Lung (tissue), 12 donors: ENCODE data around the gene HNRNPUL1. TPM values are rescaled to one million over a fixed set of nuclear protein-coding genes. Genes with fewer than 3 reads are reported as not detected.

Experiments used
- ATAC-seq: fragments of 200-7000 bp; cut with Tn5 transposase; one replicate; pipeline ENCODE4 v1.9.1; 2020; ENCODE audit warnings: moderate number of reproducible peaks; ENCODE audit not compliant: insufficient read depth, low FRiP score
- DNase-seq, 3 donors: peaks; one replicate each; pipeline ENCODE4 v3.0.0-alpha.2; 2013 to 2017
- H3K27ac ChIP-seq, 2 donors: one replicate each; pipeline ENCODE4 v1.5.1; 2013; ENCODE audit warnings: mild to moderate bottlenecking in 2 of 2, moderate library complexity in 2 of 2, control low read depth in 1 of 2, inconsistent platforms in 1 of 2, low read depth in 1 of 2, low read length in 1 of 2
- H3K27me3 ChIP-seq, 3 donors: one replicate each; pipeline ENCODE4 v1.5.1; 2013; ENCODE audit warnings: low read length in 2 of 3; ENCODE audit not compliant: control insufficient read depth in 3 of 3, insufficient read depth in 3 of 3
- H3K36me3 ChIP-seq, 4 donors: one replicate each; pipeline ENCODE4 v1.5.1; 2013; ENCODE audit warnings: low read length in 4 of 4, mild to moderate bottlenecking in 1 of 4, moderate library complexity in 1 of 4; ENCODE audit not compliant: control insufficient read depth in 4 of 4, insufficient read depth in 4 of 4
- H3K4me1 ChIP-seq, 5 donors: one replicate each; pipeline ENCODE4 v1.5.1; 2013; ENCODE audit warnings: low read length in 5 of 5, mild to moderate bottlenecking in 2 of 5, moderate library complexity in 1 of 5; ENCODE audit not compliant: control insufficient read depth in 5 of 5, insufficient read depth in 5 of 5
- H3K4me3 ChIP-seq: one replicate; pipeline ENCODE4 v1.5.1; 2013; ENCODE audit warnings: mild to moderate bottlenecking, control low read depth, moderate library complexity
- H3K9ac ChIP-seq, 2 donors: one replicate each; pipeline ENCODE4 v1.5.1; 2013; ENCODE audit warnings: low read length in 2 of 2, control low read depth in 1 of 2; ENCODE audit not compliant: insufficient read depth in 1 of 2
- H3K9me3 ChIP-seq, 4 donors: one replicate each; pipeline ENCODE4 v1.5.1; 2013; ENCODE audit warnings: low read length in 3 of 4, mild to moderate bottlenecking in 1 of 4, moderate library complexity in 1 of 4; ENCODE audit not compliant: control insufficient read depth in 4 of 4, insufficient read depth in 3 of 4
- WGBS, 2 donors: extraction: QIAGEN DNeasy Blood & Tissue Kit; methylation state at CpG; one replicate each; pipeline ENCODE4 v1.1.7; 2013; 5-methylcytosine and 5-hydroxymethylcytosine counted together
- polyA plus RNA-seq, 2 donors: library from polyadenylated mRNA; stranded (reverse); fragments of 200-250 nt; gene quantifications; one replicate each; pipeline ENCODE4 v1.2.1, GENCODE V29; 2013
- total RNA-seq, 2 donors: library from RNA; depleted of rRNA in 1 of 2; stranded (reverse); fragments of >200 nt in 1 of 2; gene quantifications; one replicate each; pipeline ENCODE4 v1.2.1, GENCODE V29; 2014 to 2021
- TF ChIP-seq, protein P1 (sequence below): IDR thresholded peaks from 2 replicates; pipeline ENCODE4 v1.5.1; 2012; ENCODE audit warnings: mild to moderate bottlenecking; ENCODE audit errors: control extremely low read depth, extremely low read depth
- donor health status: control.
- donor health status: control.
- donor health status: Bipolar disorder and iron deficiency.
- donor health status: healthy.
- donor health status: DM: yes; HTN: yes; CAD: no.

Gene HNRNPUL1
- total and polyA plus RNA-seq, 4 donors, result 92.2 to 198 (median 144) TPM

DNA sequence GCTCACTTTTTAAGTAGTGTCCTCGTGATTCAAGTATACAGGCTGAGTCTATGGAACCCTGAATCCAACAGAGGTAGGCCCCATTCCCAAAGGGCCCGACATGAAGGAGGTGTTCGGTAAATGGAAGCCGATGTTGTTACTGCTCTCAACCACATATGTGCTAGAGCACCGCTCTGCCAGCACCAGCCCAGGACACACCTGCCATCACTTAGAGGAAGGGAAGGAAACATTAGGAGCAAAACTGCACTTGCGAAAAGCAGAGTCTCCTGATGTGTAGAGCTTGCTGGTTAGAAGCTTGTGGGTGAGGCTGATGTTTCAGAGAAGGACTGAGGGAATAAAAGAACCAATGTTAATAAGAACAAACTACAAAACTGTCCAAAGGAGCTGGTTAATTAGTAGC is 36.4 kb downstream of the HNRNPUL1 start:
- Histone ChIP-seq H3K9me3 (no peaks in the 10 kb centered on the region), H3K4me1 (peaks cover 11 to 34% (median 30%) of the 10 kb centered on the region in 5 donors), H3K27me3 (no peaks in the 10 kb centered on the region), H3K9ac (no peak overlapping the region), H3K36me3 (peaks cover 25 to 66% (median 50%) of the 10 kb centered on the region in 4 donors), H3K27ac (peak overlapping the region in 1 of 2 donors; percentile 9), H3K4me3 (no peak overlapping the region)
- no peak for ATAC-seq
- 58 to 75% methylated on average over 6 of the region's 6 CpGs for WGBS, 2 donors
- DNase-seq, result no peak
- TF ChIP-seq, protein P1, sequence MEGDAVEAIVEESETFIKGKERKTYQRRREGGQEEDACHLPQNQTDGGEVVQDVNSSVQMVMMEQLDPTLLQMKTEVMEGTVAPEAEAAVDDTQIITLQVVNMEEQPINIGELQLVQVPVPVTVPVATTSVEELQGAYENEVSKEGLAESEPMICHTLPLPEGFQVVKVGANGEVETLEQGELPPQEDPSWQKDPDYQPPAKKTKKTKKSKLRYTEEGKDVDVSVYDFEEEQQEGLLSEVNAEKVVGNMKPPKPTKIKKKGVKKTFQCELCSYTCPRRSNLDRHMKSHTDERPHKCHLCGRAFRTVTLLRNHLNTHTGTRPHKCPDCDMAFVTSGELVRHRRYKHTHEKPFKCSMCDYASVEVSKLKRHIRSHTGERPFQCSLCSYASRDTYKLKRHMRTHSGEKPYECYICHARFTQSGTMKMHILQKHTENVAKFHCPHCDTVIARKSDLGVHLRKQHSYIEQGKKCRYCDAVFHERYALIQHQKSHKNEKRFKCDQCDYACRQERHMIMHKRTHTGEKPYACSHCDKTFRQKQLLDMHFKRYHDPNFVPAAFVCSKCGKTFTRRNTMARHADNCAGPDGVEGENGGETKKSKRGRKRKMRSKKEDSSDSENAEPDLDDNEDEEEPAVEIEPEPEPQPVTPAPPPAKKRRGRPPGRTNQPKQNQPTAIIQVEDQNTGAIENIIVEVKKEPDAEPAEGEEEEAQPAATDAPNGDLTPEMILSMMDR, result no peak

DNA sequence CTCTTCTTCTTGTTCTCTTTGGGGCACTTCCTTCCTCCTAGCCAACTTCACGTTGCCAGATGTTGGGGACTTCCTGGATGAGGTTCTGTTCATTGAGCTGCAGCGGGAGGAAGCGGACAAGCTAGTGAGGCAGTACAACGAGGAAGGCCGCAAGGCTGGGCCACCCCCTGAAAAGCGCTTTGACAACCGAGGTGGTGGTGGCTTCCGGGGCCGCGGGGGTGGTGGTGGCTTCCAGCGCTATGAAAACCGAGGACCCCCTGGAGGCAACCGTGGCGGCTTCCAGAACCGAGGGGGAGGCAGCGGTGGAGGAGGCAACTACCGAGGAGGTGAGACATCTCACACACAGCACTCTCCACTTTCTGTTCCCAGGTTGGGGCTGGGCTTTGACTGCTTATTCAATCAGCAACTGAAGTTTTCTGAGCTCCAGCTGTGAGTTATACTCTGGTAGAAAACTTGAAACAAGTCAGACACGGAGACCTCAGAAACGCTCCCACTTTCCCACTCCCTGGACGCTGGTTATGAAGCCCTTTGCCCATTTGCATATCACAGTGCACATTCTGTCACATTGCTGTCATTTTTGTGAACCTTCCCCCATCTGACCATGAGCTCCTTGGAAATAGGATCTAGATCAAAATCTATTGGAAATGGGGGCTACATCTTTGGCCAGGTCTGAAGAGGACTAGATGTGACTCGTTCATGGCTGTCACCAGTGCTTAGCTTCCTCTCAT is 38.6 kb downstream of the HNRNPUL1 start:
- ATAC-seq, result no peak
- TF ChIP-seq, protein P1, result no peak
- Histone ChIP-seq H3K27me3 (no peaks in the 10 kb centered on the region), H3K36me3 (peaks cover 28 to 61% (median 42%) of the 10 kb centered on the region in 4 donors), H3K27ac (peak overlapping the region in 1 of 2 donors; percentile 17), H3K4me3 (no peak overlapping the region), H3K4me1 (peaks cover 3 to 26% (median 19%) of the 10 kb centered on the region in 5 donors), H3K9ac (no peak overlapping the region), H3K9me3 (no peaks in the 10 kb centered on the region)
- DNase-seq, result no peak
- WGBS, 2 donors, result 43 to 66% methylated on average over 21 of the region's 21 CpGs

DNA sequence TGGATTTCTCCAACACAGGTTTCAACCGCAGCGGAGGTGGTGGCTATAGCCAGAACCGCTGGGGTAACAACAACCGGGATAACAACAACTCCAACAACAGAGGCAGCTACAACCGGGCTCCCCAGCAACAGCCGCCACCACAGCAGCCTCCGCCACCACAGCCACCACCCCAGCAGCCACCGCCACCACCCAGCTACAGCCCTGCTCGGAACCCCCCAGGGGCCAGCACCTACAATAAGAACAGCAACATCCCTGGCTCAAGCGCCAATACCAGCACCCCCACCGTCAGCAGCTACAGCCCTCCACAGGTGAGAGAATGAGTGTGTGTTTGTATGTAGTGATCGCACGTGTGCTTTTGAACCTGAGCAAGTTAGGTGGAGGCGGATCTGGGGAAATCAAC is 39.8 kb downstream of the HNRNPUL1 start:
- Histone ChIP-seq H3K9me3 (no peaks in the 10 kb centered on the region), H3K4me1 (peaks cover under 1 to 15% (median 14%) of the 10 kb centered on the region in 5 donors), H3K27me3 (no peaks in the 10 kb centered on the region), H3K9ac (no peak overlapping the region), H3K36me3 (peaks cover 28 to 57% (median 44%) of the 10 kb centered on the region in 4 donors), H3K4me3 (no peak overlapping the region), H3K27ac (no peak overlapping the region)
- 92 to 97% methylated on average over 14 of the region's 14 CpGs for WGBS, 2 donors
- DNase-seq, result no peak
- TF ChIP-seq, protein P1, result no peak
- ATAC-seq, result no peak
